GM19099 (cell line): ENCODE measurements around the gene LRRC9.

Source experiments
- POLR2A ChIP-seq: IDR thresholded peaks from 3 replicates; pipeline ENCODE4 v1.6.1; 2011; ENCODE audit warnings: low read depth; ENCODE audit not compliant: insufficient read length; ENCODE audit errors: extremely low read depth

The LRRC9 gene

DNA sequence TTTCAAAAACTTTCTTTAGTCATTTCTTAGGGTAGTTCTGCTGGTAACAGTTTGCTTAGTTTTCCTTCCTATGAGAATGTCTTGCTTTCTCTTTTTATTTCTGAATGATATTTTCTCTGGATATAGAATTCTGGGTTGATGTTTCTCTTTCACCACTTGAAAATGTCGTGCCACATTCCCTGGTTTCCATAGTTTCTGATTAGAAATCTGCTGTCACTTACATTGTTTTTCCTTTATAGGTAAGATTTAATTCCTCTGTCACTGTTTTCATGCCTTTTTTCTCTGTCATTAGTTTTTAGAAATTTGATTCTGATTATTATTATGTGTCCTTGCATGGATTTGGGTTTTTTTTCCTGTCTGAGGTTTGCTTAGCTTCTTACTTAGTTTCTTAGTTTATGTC, 94.5 kb downstream of the LRRC9 start:
- TF ChIP-seq POLR2A: no peak

DNA sequence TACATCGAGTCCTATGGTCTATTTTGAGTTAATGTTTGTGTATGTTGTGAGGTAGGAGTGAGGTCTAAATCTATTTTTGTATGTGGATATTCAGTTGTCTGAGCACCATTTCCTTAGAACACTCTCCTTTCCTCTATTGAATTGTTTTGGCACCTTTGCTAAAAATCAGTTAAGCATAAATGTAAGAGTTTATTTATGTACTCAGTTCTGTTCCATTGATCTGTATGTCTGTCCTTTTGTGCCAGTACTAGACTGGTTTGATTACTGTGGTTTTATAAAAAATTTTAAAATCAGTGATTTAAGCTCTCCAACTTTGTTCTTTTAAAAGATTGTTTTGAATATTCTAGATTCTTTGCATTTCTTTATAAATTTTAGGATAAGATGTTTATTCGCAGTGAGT, 101.7 kb downstream of the LRRC9 start:
- TF ChIP-seq POLR2A: no peak

DNA sequence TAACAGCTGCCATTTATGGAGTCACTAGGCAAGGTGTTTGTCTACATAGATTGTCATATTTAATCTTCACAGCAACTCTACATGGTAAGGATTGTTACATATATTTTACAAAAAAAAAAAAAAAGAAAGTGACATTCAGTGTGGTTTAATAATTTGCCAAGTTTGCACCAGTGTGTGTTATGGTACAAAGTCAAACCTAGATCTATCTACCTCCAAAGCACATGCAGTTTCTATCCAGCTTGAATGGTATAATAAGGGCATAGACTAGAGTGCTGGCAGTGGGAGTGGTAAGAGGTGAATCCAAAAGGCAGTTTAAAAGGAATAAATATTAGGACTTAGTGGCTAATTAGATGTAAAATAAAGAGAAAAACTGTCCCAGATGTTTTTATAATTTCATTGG, 105.6 kb downstream of the LRRC9 start:
- TF ChIP-seq POLR2A: no peak

DNA sequence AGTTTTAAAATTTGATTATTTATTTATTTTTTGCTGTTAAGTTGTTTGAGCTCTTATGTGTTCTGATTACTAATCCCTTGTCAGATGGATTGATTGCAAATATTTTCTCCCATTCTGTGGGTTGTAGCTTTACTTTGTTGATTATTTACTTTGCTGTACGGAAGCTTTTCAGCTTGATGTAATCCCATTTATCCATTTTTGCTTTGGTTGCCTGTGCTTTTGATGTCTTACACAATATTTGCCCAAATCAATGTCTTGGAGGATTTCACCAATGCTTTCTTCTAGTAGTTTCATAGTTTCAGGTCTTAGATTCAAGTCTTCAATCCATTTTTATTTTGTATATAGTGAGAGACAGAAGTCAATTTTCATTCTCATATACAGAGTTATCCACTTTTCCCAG, 115.2 kb downstream of the LRRC9 start:
- TF ChIP-seq POLR2A: no peak

DNA sequence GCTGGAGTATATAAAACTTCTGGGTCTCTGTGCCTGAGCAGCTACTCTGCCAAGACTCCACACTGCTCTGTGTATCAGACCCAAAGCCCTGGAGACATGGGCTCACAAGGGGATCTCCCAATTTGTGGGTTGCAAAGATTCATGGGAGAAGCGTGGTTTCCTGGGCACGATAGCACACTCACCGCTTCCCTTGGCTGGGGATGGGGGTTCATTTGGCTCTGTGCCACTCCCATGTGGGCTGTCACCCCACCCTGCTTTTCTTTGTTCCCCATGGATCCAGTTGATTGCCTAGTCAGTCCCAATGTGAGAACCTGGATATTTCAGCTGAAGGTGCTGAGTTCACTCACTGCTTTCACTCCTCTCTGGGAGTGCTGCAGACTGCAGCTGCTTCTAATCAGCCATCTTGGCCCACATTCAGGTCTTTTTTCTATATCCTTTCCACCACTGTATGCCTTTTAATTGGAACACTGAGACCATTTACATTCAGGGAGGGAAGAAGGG, 131.8 kb downstream of the LRRC9 start:
- no peak for TF ChIP-seq POLR2A

DNA sequence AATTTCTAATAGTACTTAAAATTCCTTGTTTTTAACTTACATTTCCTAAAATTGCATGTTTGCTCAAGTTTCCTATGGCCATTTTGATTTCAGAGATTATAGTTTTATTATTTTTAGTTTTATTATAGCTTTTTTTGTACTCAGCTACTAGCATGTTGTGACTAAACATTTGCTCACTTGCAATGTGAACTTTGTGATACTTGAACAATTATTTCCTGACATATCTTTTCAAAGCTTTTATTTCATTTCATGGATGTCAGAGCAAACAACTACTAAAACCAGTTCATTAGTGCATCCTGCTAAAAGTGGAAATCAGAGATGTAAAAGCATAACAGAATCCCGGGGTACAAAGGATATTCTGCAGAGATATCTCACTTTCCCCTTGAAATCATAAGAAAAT, 138.1 kb downstream of the LRRC9 start:
- TF ChIP-seq POLR2A: no peak

DNA sequence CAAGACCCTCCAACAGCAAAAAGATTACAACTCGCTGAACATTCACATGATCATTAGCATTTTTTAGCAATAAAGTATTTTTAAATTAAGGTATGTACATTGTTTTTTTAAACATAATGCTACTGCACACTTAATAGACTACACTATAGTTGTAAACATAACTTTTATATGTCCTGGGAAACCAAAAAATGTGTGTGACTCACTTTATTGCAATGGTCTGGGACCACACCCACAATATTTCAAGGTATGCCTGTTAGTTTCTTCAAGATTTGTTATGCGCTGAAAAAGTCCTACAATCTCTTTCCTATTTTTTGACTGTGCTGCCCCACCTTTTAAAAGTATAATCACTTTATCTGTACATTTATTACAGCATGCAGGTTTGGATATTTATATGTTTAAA, 141.4 kb downstream of the LRRC9 start:
- TF ChIP-seq POLR2A: no peak

DNA sequence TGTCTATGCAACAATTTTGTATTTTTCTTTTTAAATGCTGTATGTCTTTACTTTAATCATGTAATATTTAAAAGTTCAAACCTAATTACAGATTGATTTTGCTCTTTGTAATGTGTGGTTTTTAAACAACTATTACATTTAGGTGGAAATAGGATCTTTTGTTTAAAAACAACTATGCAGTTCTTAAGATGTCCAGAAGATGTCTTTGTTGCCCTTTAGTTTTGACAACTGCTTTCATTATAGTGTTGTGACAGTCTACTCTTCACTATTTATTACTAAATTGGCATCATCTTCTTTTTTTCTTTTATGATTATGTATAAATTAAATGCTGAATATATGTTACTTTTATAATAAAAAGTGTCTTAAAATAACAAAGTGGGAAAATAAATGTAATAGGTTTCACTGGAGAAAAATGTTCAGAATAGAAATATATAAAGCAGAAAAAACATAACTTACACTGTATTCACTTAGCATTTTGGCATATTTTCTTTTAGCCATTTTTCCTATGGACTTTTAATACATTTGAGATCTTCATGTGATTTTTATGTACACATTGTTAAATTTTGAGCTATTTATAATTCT, 144.6 kb downstream of the LRRC9 start:
- TF ChIP-seq POLR2A: no peak

DNA sequence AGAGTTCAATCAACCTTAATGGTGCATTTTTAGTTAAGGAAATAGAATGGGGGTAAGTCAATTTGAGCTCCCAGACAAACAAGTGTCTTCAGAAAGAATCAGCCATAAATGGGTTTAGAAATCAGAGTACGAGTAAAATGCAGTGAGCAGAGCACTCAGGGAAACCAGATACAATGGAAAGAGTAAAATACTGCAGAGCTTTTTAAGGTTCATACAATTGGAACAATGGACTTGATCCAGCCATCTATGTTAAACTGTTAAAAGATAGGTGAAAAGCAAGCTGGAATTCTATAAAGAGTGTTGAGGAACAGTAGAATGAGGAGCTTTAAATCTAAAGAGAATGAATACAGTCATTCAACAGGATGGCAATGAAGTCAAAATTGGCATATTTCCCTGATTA, 147.9 kb downstream of the LRRC9 start:
- no peak for TF ChIP-seq POLR2A

DNA sequence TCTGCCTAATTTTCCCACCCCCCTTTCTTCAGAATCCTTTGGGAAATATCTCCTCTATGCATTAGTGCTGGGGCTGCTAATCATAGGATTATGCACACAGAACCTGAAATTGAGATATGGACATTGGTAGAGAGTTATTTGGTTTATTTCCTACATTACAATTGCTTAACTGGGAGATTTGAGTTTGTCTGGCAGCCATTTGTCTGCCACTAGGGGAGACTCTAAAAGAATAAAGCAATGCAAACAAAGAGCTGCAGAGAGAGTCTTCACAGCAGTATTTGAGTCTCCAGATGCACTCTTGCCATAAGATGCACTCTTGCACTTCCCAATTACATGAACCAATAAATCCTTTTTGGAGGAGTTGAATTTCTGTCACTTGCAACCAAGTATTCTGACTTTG, 159.8 kb downstream of the LRRC9 start:
- TF ChIP-seq POLR2A: no peak

DNA sequence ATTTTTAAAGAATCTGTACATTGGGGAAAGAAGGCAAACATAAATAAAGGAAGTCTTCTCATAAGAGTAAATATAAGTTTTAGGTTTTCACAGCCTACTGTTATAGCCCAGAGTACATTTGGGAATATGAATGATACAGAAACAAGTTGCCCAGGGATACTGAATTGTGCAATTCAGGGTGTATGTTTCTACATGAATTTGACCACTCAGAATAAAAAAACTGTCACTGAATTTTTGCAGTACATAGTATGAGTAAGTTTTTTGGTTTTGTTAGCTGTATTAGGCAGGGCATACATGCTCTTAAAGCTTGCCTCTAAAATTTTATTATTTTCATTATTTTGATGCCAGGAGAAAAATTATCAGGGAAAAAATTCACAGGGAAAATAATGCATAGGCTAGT, 165.1 kb downstream of the LRRC9 start:
- TF ChIP-seq POLR2A: no peak

DNA sequence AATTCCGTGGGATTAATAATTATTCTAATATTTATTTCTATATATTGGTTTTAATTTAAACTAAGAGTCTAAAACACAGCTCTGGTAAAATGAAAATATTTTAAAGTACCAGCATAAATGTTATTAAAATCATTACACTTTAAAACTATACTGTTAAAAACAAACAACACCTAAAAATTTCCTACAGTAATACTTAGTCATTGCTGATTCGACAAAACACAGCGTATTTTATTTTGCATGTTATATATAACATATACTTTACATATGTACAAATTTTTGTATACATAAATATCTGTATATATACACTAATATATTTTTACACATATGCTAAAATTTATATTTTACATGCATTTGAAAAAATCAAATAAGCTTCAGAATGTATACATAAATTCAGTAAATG, 165.7 kb downstream of the LRRC9 start:
- no peak for TF ChIP-seq POLR2A

DNA sequence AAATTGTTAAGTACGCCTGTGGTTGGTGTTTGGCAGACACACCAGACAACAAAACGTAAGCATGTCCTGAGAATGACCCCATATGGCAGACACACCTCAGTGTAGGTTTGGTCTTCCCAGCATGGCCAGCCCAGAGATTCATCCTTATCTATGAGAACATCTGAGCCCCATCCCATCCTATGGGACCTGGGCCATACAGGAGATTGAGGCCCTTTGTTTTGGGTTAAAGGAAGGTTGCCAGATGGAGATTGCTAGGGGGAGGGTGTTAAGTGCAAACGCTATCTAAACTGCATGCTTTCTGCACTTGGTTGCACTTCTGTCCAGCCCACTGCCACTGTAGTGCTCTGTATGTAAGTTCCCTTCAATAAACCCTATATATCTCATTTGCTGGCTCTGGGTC, 167.7 kb downstream of the LRRC9 start:
- TF ChIP-seq POLR2A: no peak

DNA sequence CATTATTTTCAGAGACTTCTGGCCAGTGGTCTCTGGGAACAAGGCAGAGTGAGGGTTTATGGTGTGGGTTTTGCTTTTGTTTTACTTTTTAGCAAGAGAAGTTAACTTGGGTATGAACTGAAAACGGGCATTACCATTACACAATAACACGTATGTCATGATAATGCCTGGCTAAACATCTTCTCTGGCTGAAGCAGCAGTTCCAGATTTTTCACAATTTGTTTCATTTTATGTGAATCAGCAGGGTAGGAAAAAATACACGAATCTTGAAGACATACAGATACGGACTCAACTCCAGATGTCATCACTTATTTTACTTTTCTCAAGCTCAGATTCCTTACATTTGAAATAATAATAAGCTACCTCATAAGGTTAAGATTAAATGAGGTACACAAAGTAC, 169.3 kb downstream of the LRRC9 start:
- no peak for TF ChIP-seq POLR2A

DNA sequence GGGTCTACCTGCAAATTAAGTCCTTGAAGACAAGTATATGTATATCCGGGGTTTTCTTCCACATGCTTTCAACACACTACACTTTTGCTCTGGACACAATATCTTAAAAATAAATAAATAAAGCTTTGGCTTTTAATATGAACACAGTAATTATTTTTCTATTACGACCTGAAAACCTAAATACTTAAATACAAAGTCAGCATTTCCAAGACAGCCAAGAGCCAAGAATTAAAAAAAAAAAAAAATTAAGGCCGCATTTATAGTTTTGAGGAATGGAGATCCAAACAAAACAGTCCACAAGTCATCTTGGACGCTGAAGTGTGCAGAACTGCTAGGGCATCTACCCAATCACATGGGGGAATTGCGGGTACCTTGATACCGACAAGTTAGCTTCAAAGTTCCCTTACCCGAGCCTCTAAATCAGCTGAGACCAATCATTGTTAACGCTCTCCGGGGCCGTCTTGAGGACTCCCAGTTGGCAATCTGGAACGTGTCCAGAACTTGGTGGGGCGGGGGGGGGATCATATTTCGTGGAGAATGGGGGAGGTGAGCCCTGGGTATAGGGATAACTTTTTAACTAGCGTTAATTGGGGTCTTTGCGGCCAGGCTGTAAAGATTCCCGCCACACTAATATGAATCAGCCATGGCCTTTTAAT, 171.0 kb downstream of the LRRC9 start:
- TF ChIP-seq POLR2A: no peak
